NCI-H82 treated with DMSO at 0.1 percent for 48 hours (cell line): ENCODE data around the gene IGSF3.

Experiments
- DNase-seq: peaks from one replicate; lab custom pipeline; 2025; ENCODE audit not compliant: unreplicated experiment; lab: John Stamatoyannopoulos, UW

The IGSF3 gene

GRCh38 chr1:116532671-116533428, 134.7 kb downstream of the IGSF3 start:
- DNase-seq, result no peak

- DNase-seq, result no peak
Measured at GRCh38 chr1:116531917-116532316, 135.6 kb downstream of the IGSF3 start.

- DNase-seq, result no peak
Measured at GRCh38 chr1:116529681-116530080, 137.9 kb downstream of the IGSF3 start.

GRCh38 chr1:116529199-116529631, 138.3 kb downstream of the IGSF3 start:
- no peak for DNase-seq

GRCh38 chr1:116528329-116529083, 139.0 kb downstream of the IGSF3 start:
- no peak for DNase-seq

- no peak for DNase-seq
Measured at GRCh38 chr1:116525440-116525839, 142.1 kb downstream of the IGSF3 start.
